Daoy (cell line): ENCODE data around the gene ASCL1. TPM values are rescaled to one million over a fixed set of nuclear protein-coding genes. Genes with fewer than 3 reads are reported as not detected.

Experiments
- DNase-seq: peaks from one replicate; pipeline ENCODE4 v3.0.0-alpha.2; 2015; ENCODE audit warnings: low read depth
- total RNA-seq: library from RNA; depleted of rRNA; stranded (reverse); fragments of >200 nt; shearing (Covaris generic); gene quantifications from 2 replicates; pipeline ENCODE4 v1.2.3, GENCODE V29; 2014; rRNA removed

ASCL1 gene
- total RNA-seq, 1 experiment from 2014 or later: 0.06 TPM

- DNase-seq: no peak
Observed at GRCh38 chr12:102977945-102978706, 20.7 kb downstream of the ASCL1 start.

GRCh38 chr12:102980350-102980749 is 22.9 kb downstream of the ASCL1 start:
- no peak for DNase-seq

- no peak for DNase-seq
Observed at GRCh38 chr12:102990419-102990818, 32.9 kb downstream of the ASCL1 start.

- no peak for DNase-seq
Observed at GRCh38 chr12:102992297-102992696, 34.8 kb downstream of the ASCL1 start.

GRCh38 chr12:102992720-102993119 is 35.2 kb downstream of the ASCL1 start:
- no peak for DNase-seq

DNA sequence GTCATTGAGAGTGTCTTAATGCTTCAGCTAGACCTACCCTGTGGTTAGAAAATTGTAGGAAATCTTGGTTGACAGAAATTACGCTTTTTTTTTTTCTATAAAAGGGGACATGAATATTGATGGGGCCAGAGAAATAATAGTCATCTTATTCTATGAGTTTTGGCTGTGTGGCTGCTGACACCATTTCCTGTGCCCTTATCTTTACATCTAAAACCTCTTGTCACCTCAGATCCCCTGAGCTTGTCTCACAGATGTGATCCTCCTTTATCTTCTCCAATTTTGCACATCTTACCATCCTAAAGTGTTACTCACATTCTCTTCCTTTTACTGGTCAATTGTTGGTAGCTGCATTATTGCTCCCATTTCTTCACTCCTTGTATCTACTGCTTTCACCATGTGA is 36.1 kb downstream of the ASCL1 start:
- no peak for DNase-seq

GRCh38 chr12:102995372-102995771 is 37.9 kb downstream of the ASCL1 start:
- DNase-seq: no peak

Other genes with a start within 250 kb of the ASCL1 start
- gene PAH, start 40.4 kb upstream of the ASCL1 start, total RNA-seq: not detected in 2 replicates